ENCODE data around the gene EPB41L2. TPM values are rescaled to one million over a fixed set of nuclear protein-coding genes. Genes with fewer than 3 reads are reported as not detected.

Gene EPB41L2
- total RNA-seq, 2 donors from 2014 or later, result 41.9 to 47.2 TPM

- DNase-seq (ENCODE audit: low spot score), result no peak
- Histone ChIP-seq H3K4me1 (peaks cover 0 to 7% of the 10 kb centered on the region in 2 donors), H3K36me3 (no peaks in the 10 kb centered on the region), H3K27ac (no peak overlapping the region), H3K27me3 (no peaks in the 10 kb centered on the region), H3K9me3 (peaks cover 0 to 5% of the 10 kb centered on the region in 2 donors), H3K4me3 (no peak overlapping the region)
- TF ChIP-seq CTCF (IDR thresholded peaks at IDR 0.05), result no peak
These were observed 154.9 kb downstream of the EPB41L2 start for GRCh38 chr6:130908188-130908587.

- H3K36me3 ChIP-seq, result no peaks in the 10 kb centered on the region
- peaks cover 0 to 7% of the 10 kb centered on the region in 2 donors for H3K4me1 ChIP-seq
- no peaks in the 10 kb centered on the region for H3K27me3 ChIP-seq
- DNase-seq (ENCODE audit: low spot score), result no peak
- peaks cover 0 to 5% of the 10 kb centered on the region in 2 donors for H3K9me3 ChIP-seq
- TF ChIP-seq CTCF (IDR thresholded peaks at IDR 0.05), result no peak
- H3K4me3 ChIP-seq, result no peak overlapping the region
- no peak overlapping the region for H3K27ac ChIP-seq
These were observed 155.4 kb downstream of the EPB41L2 start for GRCh38 chr6:130907687-130908086.

- Histone ChIP-seq H3K9me3 (peaks cover 0 to 5% of the 10 kb centered on the region in 2 donors), H3K4me3 (no peak overlapping the region), H3K27me3 (no peaks in the 10 kb centered on the region), H3K4me1 (peaks cover 0 to 7% of the 10 kb centered on the region in 2 donors), H3K27ac (no peak overlapping the region), H3K36me3 (no peaks in the 10 kb centered on the region)
- TF ChIP-seq CTCF (IDR thresholded peaks at IDR 0.05), result no peak
- DNase-seq (ENCODE audit: low spot score), result no peak
These were observed 156.2 kb downstream of the EPB41L2 start for GRCh38 chr6:130906736-130907381.

GRCh38 chr6:130903602-130904001 lies 159.4 kb downstream of the EPB41L2 start:
- Histone ChIP-seq H3K36me3 (no peaks in the 10 kb centered on the region), H3K9me3 (no peaks in the 10 kb centered on the region), H3K4me1 (peaks cover 0 to 14% of the 10 kb centered on the region in 2 donors), H3K4me3 (no peak overlapping the region), H3K27me3 (no peaks in the 10 kb centered on the region), H3K27ac (no peak overlapping the region)
- DNase-seq (ENCODE audit: low spot score), result no peak
- TF ChIP-seq CTCF (IDR thresholded peaks at IDR 0.05), result no peak

DNA sequence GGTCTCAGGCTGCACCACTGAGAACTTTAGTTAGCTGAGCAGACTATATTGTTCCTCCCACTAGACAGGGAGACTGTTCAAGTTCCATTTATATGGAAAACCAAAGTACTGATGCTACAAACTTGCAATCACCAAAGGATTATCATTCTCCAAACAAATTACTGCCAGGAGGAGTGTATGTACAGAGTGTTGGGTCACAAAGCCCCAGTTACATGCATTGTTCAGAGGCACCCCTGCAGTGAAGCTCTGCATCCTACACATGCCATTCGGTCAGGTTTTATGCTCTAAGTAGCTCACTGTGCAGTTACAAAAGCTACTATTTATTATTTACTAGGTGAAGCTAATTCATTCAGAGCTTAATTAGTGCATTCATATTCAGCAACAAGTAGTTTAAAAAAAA lies 160.0 kb downstream of the EPB41L2 start:
- Histone ChIP-seq H3K9me3 (no peaks in the 10 kb centered on the region), H3K4me1 (peaks cover 0 to 12% of the 10 kb centered on the region in 2 donors), H3K4me3 (no peak overlapping the region), H3K36me3 (no peaks in the 10 kb centered on the region), H3K27me3 (no peaks in the 10 kb centered on the region), H3K27ac (no peak overlapping the region)
- DNase-seq (ENCODE audit: low spot score), result no peak
- no peak for TF ChIP-seq CTCF (IDR thresholded peaks at IDR 0.05)

- no peak for TF ChIP-seq CTCF (IDR thresholded peaks at IDR 0.05)
- Histone ChIP-seq H3K27ac (no peak overlapping the region), H3K27me3 (no peaks in the 10 kb centered on the region), H3K36me3 (no peaks in the 10 kb centered on the region), H3K4me3 (no peak overlapping the region), H3K9me3 (no peaks in the 10 kb centered on the region), H3K4me1 (peaks cover 0 to 6% of the 10 kb centered on the region in 2 donors)
- no peak for DNase-seq (ENCODE audit: low spot score)
These were observed 162.1 kb downstream of the EPB41L2 start for GRCh38 chr6:130900913-130901312.

Data from right atrium auricular region (tissue), 2 donors.